ENCODE measurements around the gene SELENBP1.

Gene SELENBP1

GRCh38 chr1:151326619-151327222, 45.8 kb downstream of the SELENBP1 start:
- no peak for TF ChIP-seq POLR2AphosphoS5 (IDR thresholded peaks at IDR 0.05; ENCODE audit: borderline replicate concordance, low read depth, low read length)
- TF ChIP-seq FOXP2 (optimal IDR thresholded peaks at IDR 0.05; ENCODE audit: control extremely low read depth, extremely low read length, insufficient read depth), result no peak
- TF ChIP-seq EZH2 (IDR thresholded peaks at IDR 0.05), result no peak
- H3K36me3 ChIP-seq (ENCODE audit: insufficient read depth, low read length), result peaks cover 22% of the 10 kb centered on the region
- peak overlapping the region; percentile 98 for H3K9ac ChIP-seq (ENCODE audit: insufficient read length)
- no peaks in the 10 kb centered on the region for H3K9me3 ChIP-seq (ENCODE audit: low read depth, low read length)
- H3K4me3 ChIP-seq, result peak overlapping the region; percentile 87
- H3K27ac ChIP-seq, result no peak overlapping the region
- no peak for DNase-seq (ENCODE audit: low read depth, low spot score)

- H3K4me3 ChIP-seq, result peak overlapping the region; percentile 87
- H3K36me3 ChIP-seq (ENCODE audit: insufficient read depth, low read length), result peaks cover 24% of the 10 kb centered on the region
- H3K27ac ChIP-seq, result no peak overlapping the region
- no peak for DNase-seq (ENCODE audit: low read depth, low spot score)
- TF ChIP-seq EZH2 (IDR thresholded peaks at IDR 0.05), result no peak
- TF ChIP-seq FOXP2 (optimal IDR thresholded peaks at IDR 0.05; ENCODE audit: control extremely low read depth, extremely low read length, insufficient read depth), result no peak
- TF ChIP-seq POLR2AphosphoS5 (IDR thresholded peaks at IDR 0.05; ENCODE audit: borderline replicate concordance, low read depth, low read length), result no peak
- H3K9me3 ChIP-seq (ENCODE audit: low read depth, low read length), result no peaks in the 10 kb centered on the region
- H3K9ac ChIP-seq (ENCODE audit: insufficient read length), result peak overlapping the region; percentile 98
These were observed 46.7 kb downstream of the SELENBP1 start for GRCh38 chr1:151325646-151326429.

GRCh38 chr1:151325231-151325630, 47.3 kb downstream of the SELENBP1 start:
- no peaks in the 10 kb centered on the region for H3K9me3 ChIP-seq (ENCODE audit: low read depth, low read length)
- H3K36me3 ChIP-seq (ENCODE audit: insufficient read depth, low read length), result peaks cover 29% of the 10 kb centered on the region
- peak overlapping the region; percentile 98 for H3K9ac ChIP-seq (ENCODE audit: insufficient read length)
- H3K4me3 ChIP-seq, result no peak overlapping the region
- no peak overlapping the region for H3K27ac ChIP-seq
- TF ChIP-seq FOXP2 (optimal IDR thresholded peaks at IDR 0.05; ENCODE audit: control extremely low read depth, extremely low read length, insufficient read depth) (no peak), POLR2AphosphoS5 (IDR thresholded peaks at IDR 0.05; ENCODE audit: borderline replicate concordance, low read depth, low read length) (no peak), EZH2 (IDR thresholded peaks at IDR 0.05) (no peak)
- DNase-seq (ENCODE audit: low read depth, low spot score), result no peak

- no peaks in the 10 kb centered on the region for H3K9me3 ChIP-seq (ENCODE audit: low read depth, low read length)
- no peak overlapping the region for H3K9ac ChIP-seq (ENCODE audit: insufficient read length)
- no peak overlapping the region for H3K4me3 ChIP-seq
- TF ChIP-seq EZH2 (IDR thresholded peaks at IDR 0.05), result no peak
- no peak for TF ChIP-seq POLR2AphosphoS5 (IDR thresholded peaks at IDR 0.05; ENCODE audit: borderline replicate concordance, low read depth, low read length)
- TF ChIP-seq FOXP2 (optimal IDR thresholded peaks at IDR 0.05; ENCODE audit: control extremely low read depth, extremely low read length, insufficient read depth), result no peak
- no peak overlapping the region for H3K27ac ChIP-seq
- no peak for DNase-seq (ENCODE audit: low read depth, low spot score)
- peaks cover 29% of the 10 kb centered on the region for H3K36me3 ChIP-seq (ENCODE audit: insufficient read depth, low read length)
These were observed 48.0 kb downstream of the SELENBP1 start for GRCh38 chr1:151324390-151324930.

- H3K36me3 ChIP-seq (ENCODE audit: insufficient read depth, low read length), result peaks cover 45% of the 10 kb centered on the region
- no peak for DNase-seq (ENCODE audit: low read depth, low spot score)
These were observed 53.5 kb downstream of the SELENBP1 start for GRCh38 chr1:151318975-151319374.

GRCh38 chr1:151315565-151316235, 56.8 kb downstream of the SELENBP1 start:
- TF ChIP-seq FOXP2 (optimal IDR thresholded peaks at IDR 0.05; ENCODE audit: control extremely low read depth, extremely low read length, insufficient read depth) (no peak), POLR2AphosphoS5 (IDR thresholded peaks at IDR 0.05; ENCODE audit: borderline replicate concordance, low read depth, low read length) (no peak), EZH2 (IDR thresholded peaks at IDR 0.05) (no peak)
- H3K36me3 ChIP-seq (ENCODE audit: insufficient read depth, low read length), result peaks cover 50% of the 10 kb centered on the region
- DNase-seq (ENCODE audit: low read depth, low spot score), result no peak
- H3K9me3 ChIP-seq (ENCODE audit: low read depth, low read length), result no peaks in the 10 kb centered on the region
- H3K9ac ChIP-seq (ENCODE audit: insufficient read length), result no peak overlapping the region
- no peak overlapping the region for H3K27ac ChIP-seq
- H3K4me3 ChIP-seq, result no peak overlapping the region

More at GRCh38 chr1:151318975-151319374, 53.5 kb downstream of the SELENBP1 start:
- H3K27ac ChIP-seq, result no peak overlapping the region
- H3K4me3 ChIP-seq, result no peak overlapping the region
- no peak overlapping the region for H3K9ac ChIP-seq (ENCODE audit: insufficient read length)
- TF ChIP-seq EZH2 (IDR thresholded peaks at IDR 0.05), result no peak
- TF ChIP-seq POLR2AphosphoS5 (IDR thresholded peaks at IDR 0.05; ENCODE audit: borderline replicate concordance, low read depth, low read length), result no peak
- no peak for TF ChIP-seq FOXP2 (optimal IDR thresholded peaks at IDR 0.05; ENCODE audit: control extremely low read depth, extremely low read length, insufficient read depth)
- no peaks in the 10 kb centered on the region for H3K9me3 ChIP-seq (ENCODE audit: low read depth, low read length)

Data from SK-N-MC (cell line).